ENCODE data around the gene HOXA11.

- TF ChIP-seq POLR2A (IDR thresholded peaks at IDR 0.05; ENCODE audit: low read length) (no peak), GATA1 (IDR thresholded peaks at IDR 0.05; ENCODE audit: low read depth, low read length) (no peak)
Observed at GRCh38 chr7:27200761-27201579, 15.9 kb upstream of the HOXA11 start.
